HUES6 (cell line): ENCODE measurements around the gene CTAG1A.
"Not testable (repeated sequence)": the region's sequence is repeated elsewhere in the genome, so short reads cannot be mapped to it uniquely, and the experiment has no call there.

ENCODE experiments used
- H3K27ac ChIP-seq: 2 replicates; pipeline ENCODE4 v1.7.0; 2013; ENCODE audit warnings: low read depth, mild to moderate bottlenecking, low read length, inconsistent platforms
- H3K27me3 ChIP-seq: 2 replicates; pipeline ENCODE4 v1.6.1; 2013; ENCODE audit warnings: low read length; ENCODE audit not compliant: control insufficient read depth, insufficient read depth
- H3K36me3 ChIP-seq: 2 replicates; pipeline ENCODE4 v1.6.1; 2013; ENCODE audit warnings: low read length; ENCODE audit not compliant: control insufficient read depth, insufficient read depth
- H3K4me1 ChIP-seq: 2 replicates; pipeline ENCODE4 v1.6.1; 2013; ENCODE audit warnings: low read length; ENCODE audit not compliant: control insufficient read depth, insufficient read depth
- H3K4me3 ChIP-seq: 2 replicates; pipeline ENCODE4 v1.5.1; 2013; ENCODE audit warnings: low read depth, low read length
- H3K9ac ChIP-seq: one replicate; pipeline ENCODE4 v1.6.1; 2013; ENCODE audit warnings: mild to moderate bottlenecking, low read length
- H3K9me3 ChIP-seq: 2 replicates; pipeline ENCODE4 v1.6.1; 2013; ENCODE audit warnings: low read depth, low read length; ENCODE audit not compliant: control insufficient read depth, insufficient read depth

Gene CTAG1A

GRCh38 chrX:154546354-154547244, 38.3 kb upstream of the CTAG1A start, which contains the start of gene G6PD:
TSS of gene G6PD (minus strand) at chrX:154546846. CDS start at chrX:154546155, 691 bp downstream.
- peaks cover 26% of the 10 kb centered on the region for H3K36me3 ChIP-seq
- H3K4me3 ChIP-seq = peak within 1 kb of the TSS; percentile 88
- H3K4me1 ChIP-seq = peaks cover 19% of the 10 kb centered on the region; the same call in 1 of the 2 replicates
- peak within 1 kb of the TSS; percentile 89 for H3K9ac ChIP-seq
- H3K27ac ChIP-seq = peak within 1 kb of the TSS; percentile 73; the same call in 1 of the 2 replicates
- H3K9me3 ChIP-seq = peaks cover 17% of the 10 kb centered on the region; the same call in 1 of the 2 replicates
- H3K27me3 ChIP-seq = no peaks in the 10 kb centered on the region

- Histone ChIP-seq H3K4me3 (peak within 1 kb of the TSS; percentile 88), H3K27ac (peak within 1 kb of the TSS; percentile 73; the same call in 1 of the 2 replicates), H3K27me3 (no peaks in the 10 kb centered on the region), H3K9me3 (peaks cover 15% of the 10 kb centered on the region; the same call in 1 of the 2 replicates), H3K9ac (peak within 1 kb of the TSS; percentile 89), H3K4me1 (peaks cover 16% of the 10 kb centered on the region; the same call in 1 of the 2 replicates), H3K36me3 (peaks cover 25% of the 10 kb centered on the region)
These were observed 37.5 kb upstream of the CTAG1A start, which contains the start of gene IKBKG for GRCh38 chrX:154547245-154548027. TSS of gene IKBKG (plus strand) at chrX:154547620. CDS start at chrX:154552003, 4,383 bp downstream.

- H3K9ac ChIP-seq = peak overlapping the region; percentile 89
- H3K4me1 ChIP-seq = peaks cover 12% of the 10 kb centered on the region; the same call in 1 of the 2 replicates
- peaks cover 12% of the 10 kb centered on the region; the same call in 1 of the 2 replicates for H3K9me3 ChIP-seq
- peaks cover 20% of the 10 kb centered on the region for H3K36me3 ChIP-seq
- peak overlapping the region; percentile 73; the same call in 1 of the 2 replicates for H3K27ac ChIP-seq
- no peaks in the 10 kb centered on the region for H3K27me3 ChIP-seq
- H3K4me3 ChIP-seq = peak overlapping the region; percentile 88
These were observed 37.0 kb upstream of the CTAG1A start for GRCh38 chrX:154548028-154548316.

GRCh38 chrX:154549766-154550165, 35.2 kb upstream of the CTAG1A start:
- no peak overlapping the region for H3K9ac ChIP-seq
- H3K36me3 ChIP-seq = peaks cover 16% of the 10 kb centered on the region
- no peak overlapping the region for H3K4me3 ChIP-seq
- peaks cover 8% of the 10 kb centered on the region; the same call in 1 of the 2 replicates for H3K4me1 ChIP-seq
- peaks cover 14% of the 10 kb centered on the region; the same call in 1 of the 2 replicates for H3K9me3 ChIP-seq
- H3K27ac ChIP-seq = no peak overlapping the region
- no peaks in the 10 kb centered on the region for H3K27me3 ChIP-seq

GRCh38 chrX:154552112-154552806, 32.7 kb upstream of the CTAG1A start:
- H3K36me3 ChIP-seq = peaks cover 16% of the 10 kb centered on the region
- not testable (repeated sequence) for H3K4me1 ChIP-seq, H3K9me3 ChIP-seq, H3K27me3 ChIP-seq, H3K4me3 ChIP-seq, H3K27ac ChIP-seq, H3K9ac ChIP-seq

GRCh38 chrX:154558060-154558690, 26.8 kb upstream of the CTAG1A start:
- not testable (repeated sequence) for H3K4me1 ChIP-seq, H3K27me3 ChIP-seq

GRCh38 chrX:154558896-154559295, 26.0 kb upstream of the CTAG1A start:
- peaks cover 11% of the 10 kb centered on the region for H3K36me3 ChIP-seq
- not testable (repeated sequence) for H3K4me1 ChIP-seq, H3K27me3 ChIP-seq, H3K9ac ChIP-seq, H3K27ac ChIP-seq, H3K9me3 ChIP-seq, H3K4me3 ChIP-seq

More at GRCh38 chrX:154558060-154558690, 26.8 kb upstream of the CTAG1A start:
- H3K9me3 ChIP-seq, H3K4me3 ChIP-seq, H3K27ac ChIP-seq, H3K9ac ChIP-seq: not testable (repeated sequence)
- peaks cover 11% of the 10 kb centered on the region for H3K36me3 ChIP-seq

GRCh38 chrX:154560326-154560725, 24.6 kb upstream of the CTAG1A start:
- not testable (repeated sequence) for H3K9ac ChIP-seq

GRCh38 chrX:154562295-154562694, 22.6 kb upstream of the CTAG1A start:
- H3K4me1 ChIP-seq, H3K36me3 ChIP-seq, H3K9me3 ChIP-seq, H3K4me3 ChIP-seq, H3K9ac ChIP-seq, H3K27ac ChIP-seq, H3K27me3 ChIP-seq: not testable (repeated sequence)

More at GRCh38 chrX:154560326-154560725, 24.6 kb upstream of the CTAG1A start:
- not testable (repeated sequence) for H3K4me3 ChIP-seq, H3K27ac ChIP-seq, H3K36me3 ChIP-seq, H3K9me3 ChIP-seq, H3K4me1 ChIP-seq, H3K27me3 ChIP-seq

GRCh38 chrX:154570361-154570760, 14.6 kb upstream of the CTAG1A start:
- not testable (repeated sequence) for H3K9me3 ChIP-seq, H3K4me3 ChIP-seq, H3K9ac ChIP-seq

More at GRCh38 chrX:154570361-154570760, 14.6 kb upstream of the CTAG1A start:
- H3K27ac ChIP-seq, H3K4me1 ChIP-seq, H3K36me3 ChIP-seq, H3K27me3 ChIP-seq: not testable (repeated sequence)
